GM21390 (cell line): ENCODE data around the gene C4orf46.

Experiments used
- ATAC-seq: cut with Tn5 transposase; IDR thresholded peaks from one replicate; pipeline ENCODE4 v1.9.1; 2021; ENCODE audit not compliant: unreplicated experiment

C4orf46 gene

GRCh38 chr4:158656439-158656838 is 15.2 kb downstream of the C4orf46 start:
- ATAC-seq, result no peak

GRCh38 chr4:158652920-158653319 is 18.8 kb downstream of the C4orf46 start:
- no peak for ATAC-seq

GRCh38 chr4:158649111-158649680 is 22.5 kb downstream of the C4orf46 start:
- ATAC-seq, result no peak

GRCh38 chr4:158644760-158645159 is 26.9 kb downstream of the C4orf46 start:
- ATAC-seq, result no peak

GRCh38 chr4:158644356-158644755 is 27.3 kb downstream of the C4orf46 start:
- ATAC-seq, result no peak

- ATAC-seq, result no peak
Measured at GRCh38 chr4:158636619-158637018, 35.1 kb downstream of the C4orf46 start.

- ATAC-seq, result no peak
Measured at GRCh38 chr4:158630893-158631292, 40.8 kb downstream of the C4orf46 start.

- ATAC-seq, result no peak
Measured at GRCh38 chr4:158625544-158625943, 46.1 kb downstream of the C4orf46 start.

- ATAC-seq, result peak; percentile 96
Measured at GRCh38 chr4:158624889-158625478, 46.7 kb downstream of the C4orf46 start.

- no peak for ATAC-seq
Measured at GRCh38 chr4:158622251-158622650, 49.4 kb downstream of the C4orf46 start.

- no peak for ATAC-seq
Measured at GRCh38 chr4:158621729-158622128, 50.0 kb downstream of the C4orf46 start.

GRCh38 chr4:158617956-158618355 is 53.7 kb downstream of the C4orf46 start:
- no peak for ATAC-seq
